Keratinocyte (primary cell): ENCODE data around the gene HK2. TPM values are rescaled to one million over a fixed set of nuclear protein-coding genes. Genes with fewer than 3 reads are reported as not detected.
A peak's percentile ranks its signal among the peaks of the same experiment; 100 is the strongest.

Experiments
- DNase-seq: peaks from one replicate; pipeline ENCODE4 v3.0.0-alpha.2; 2011; ENCODE audit warnings: low read depth, missing footprints, low spot score
- FAIRE-seq: peaks from 2 replicates; lab custom pipeline; 2011; peaks lifted over from hg19 to GRCh38; lab: Jason Lieb, UNC
- H2AFZ ChIP-seq: 2 replicates; pipeline ENCODE4 v1.6.0; 2012; ENCODE audit warnings: low read length, control low read depth, inconsistent platforms; ENCODE audit not compliant: control insufficient read depth
- H3K27ac ChIP-seq: 2 replicates; pipeline ENCODE4 v1.5.1; 2011; ENCODE audit warnings: low read length; ENCODE audit not compliant: control insufficient read depth, insufficient read depth
- H3K27me3 ChIP-seq: 3 replicates; pipeline ENCODE4 v1.6.0; 2011; ENCODE audit warnings: low read length; ENCODE audit not compliant: control insufficient read depth, insufficient read depth; ENCODE audit errors: extremely low read depth
- H3K36me3 ChIP-seq, 2 experiments: 2 replicates in 1 of 2; 3 replicates in 1 of 2; pipeline ENCODE4 v1.5.1; 2011; ENCODE audit warnings: low read length in 2 of 2, mild to moderate bottlenecking in 1 of 2; ENCODE audit not compliant: control insufficient read depth in 2 of 2, insufficient read depth in 2 of 2; ENCODE audit errors: extremely low read depth in 1 of 2
- H3K4me1 ChIP-seq: 3 replicates; pipeline ENCODE4 v1.5.1; 2011; ENCODE audit warnings: low read length; ENCODE audit not compliant: control insufficient read depth, insufficient read depth; ENCODE audit errors: extremely low read depth
- H3K4me2 ChIP-seq: 3 replicates; pipeline ENCODE4 v1.6.0; 2011; ENCODE audit warnings: low read depth, low read length; ENCODE audit not compliant: control insufficient read depth, insufficient read depth; ENCODE audit errors: extremely low read depth
- H3K4me3 ChIP-seq, 3 experiments: fragments of 200-600 bp in 1 of 3; sonication (generic) in 1 of 3; 2 replicates in 2 of 3; 3 replicates in 1 of 3; pipeline ENCODE4 v1.5.1; 2011 to 2016; ENCODE audit warnings: low read length in 3 of 3, mild to moderate bottlenecking in 3 of 3, control low read depth in 2 of 3, inconsistent platforms in 1 of 3, low read depth in 1 of 3, mixed read lengths in 1 of 3, mixed run types in 1 of 3, moderate library complexity in 1 of 3; ENCODE audit not compliant: control insufficient read depth in 2 of 3, insufficient read depth in 2 of 3; ENCODE audit errors: extremely low read depth in 1 of 3
- H3K79me2 ChIP-seq: 2 replicates; pipeline ENCODE4 v1.6.0; 2012; ENCODE audit warnings: low read length; ENCODE audit not compliant: control insufficient read depth, insufficient read depth
- H3K9ac ChIP-seq: 3 replicates; pipeline ENCODE4 v1.6.0; 2011; ENCODE audit warnings: low read length; ENCODE audit not compliant: control insufficient read depth, insufficient read depth; ENCODE audit errors: extremely low read depth
- H3K9me1 ChIP-seq: 3 replicates; pipeline ENCODE4 v1.6.0; 2011; ENCODE audit warnings: low read length; ENCODE audit not compliant: control insufficient read depth, insufficient read depth; ENCODE audit errors: extremely low read depth
- H3K9me3 ChIP-seq: 2 replicates; pipeline ENCODE4 v1.5.1; 2012; ENCODE audit warnings: low read depth, low read length; ENCODE audit not compliant: control insufficient read depth
- H4K20me1 ChIP-seq: 3 replicates; pipeline ENCODE4 v1.6.0; 2011; ENCODE audit warnings: low read length; ENCODE audit not compliant: control insufficient read depth, insufficient read depth; ENCODE audit errors: extremely low read depth
- CTCF ChIP-seq, 3 experiments: IDR thresholded peaks in 1 of 3; conservative IDR thresholded peaks in 1 of 3; optimal IDR thresholded peaks in 1 of 3; 2 replicates in 2 of 3; 3 replicates in 1 of 3; pipeline versions ENCODE3 to v1.5.1; 2011; ENCODE audit warnings: low read length in 3 of 3, mild to moderate bottlenecking in 3 of 3, moderate library complexity in 2 of 3, control low read depth in 1 of 3, inconsistent platforms in 1 of 3; ENCODE audit not compliant: insufficient read depth in 2 of 3; ENCODE audit errors: extremely low read depth in 1 of 3
- EZH2 ChIP-seq: IDR thresholded peaks from one replicate; pipeline ENCODE4 v1.6.1; 2012; ENCODE audit warnings: inconsistent platforms, mild to moderate bottlenecking, low read length, moderate library complexity
- dilution Hi-C: fragments of 300-500 bp; cut with MboI; formaldehyde crosslinking; loops from one replicate; pipeline ENCODE4 v1.7.0; 2020; ENCODE audit warnings: low sequenced_read_pairs; ENCODE audit not compliant: extremely low pct_ligation_motif_present
- polyA plus RNA-seq, 5 experiments: library from polyadenylated mRNA; depleted of rRNA in 3 of 5; stranded (reverse) in 3 of 5; stranded (forward) in 1 of 5; unstranded in 1 of 5; fragments of >200 nt; gene quantifications; 1 replicate in 1 of 5; 2 replicates in 3 of 5; 3 replicates in 1 of 5; pipeline versions ENCODE4 v1.2.1 to v1.2.3, GENCODE V29; 2011 to 2012; ENCODE audit warnings: missing spikeins in 2 of 5, low read depth in 1 of 5, low replicate concordance in 1 of 5

The HK2 gene
- polyA plus RNA-seq, 1 donor (not counting 4 experiments of a cell fraction or from before 2014, with no cell fraction given) = 27.1 TPM

- no peak for FAIRE-seq
- no peak for DNase-seq
- H3K27me3 ChIP-seq = no peaks in the 10 kb centered on the region
- peaks cover 28% of the 10 kb centered on the region for H3K4me1 ChIP-seq
- TF ChIP-seq EZH2 (no peak), CTCF (optimal IDR thresholded peaks at IDR 0.05 in 1 of 3, IDR thresholded peaks at IDR 0.05 in 1 of 3, conservative IDR thresholded peaks at IDR 0.05 in 1 of 3; ENCODE audit: extremely low read depth in 1 of 3, insufficient read depth in 2 of 3, low read length in 3 of 3) (peak in 2 of 3 experiments; percentile 10 to 34)
- H3K27ac ChIP-seq = no peak overlapping the region
- no peaks in the 10 kb centered on the region for H4K20me1 ChIP-seq
- no peaks in the 10 kb centered on the region for H3K9me3 ChIP-seq
- H2AFZ ChIP-seq = no peak overlapping the region
- no peaks in the 10 kb centered on the region for H3K9me1 ChIP-seq
- peaks cover 41 to 55% of the 10 kb centered on the region in 2 experiments for H3K36me3 ChIP-seq
- no peaks in the 10 kb centered on the region for H3K79me2 ChIP-seq
- no peak overlapping the region for H3K4me3 ChIP-seq
- dilution Hi-C loops = no loop called here
- no peak overlapping the region for H3K9ac ChIP-seq
- H3K4me2 ChIP-seq = no peak overlapping the region
These were observed 52.9 kb downstream of the HK2 start for GRCh38 chr2:74886811-74887210.

- H3K9ac ChIP-seq = peak overlapping the region; percentile 71
- H3K4me2 ChIP-seq = peak overlapping the region; percentile 95
- peak overlapping the region in 2 of 3 experiments; percentile 53 to 67 for H3K4me3 ChIP-seq
- peak overlapping the region; percentile 89 for H3K27ac ChIP-seq
- no peaks in the 10 kb centered on the region for H3K9me3 ChIP-seq
- H3K36me3 ChIP-seq = peaks cover 35 to 49% of the 10 kb centered on the region in 2 experiments
- no peaks in the 10 kb centered on the region for H3K9me1 ChIP-seq
- H4K20me1 ChIP-seq = no peaks in the 10 kb centered on the region
- TF ChIP-seq CTCF (optimal IDR thresholded peaks at IDR 0.05 in 1 of 3, IDR thresholded peaks at IDR 0.05 in 1 of 3, conservative IDR thresholded peaks at IDR 0.05 in 1 of 3; ENCODE audit: extremely low read depth in 1 of 3, insufficient read depth in 2 of 3, low read length in 3 of 3) (no peak), EZH2 (no peak)
- dilution Hi-C loops = no loop called here
- FAIRE-seq (peak; percentile 100), DNase-seq (peak; percentile 88)
- H3K4me1 ChIP-seq = peaks cover 30% of the 10 kb centered on the region
- peak overlapping the region; percentile 81 for H2AFZ ChIP-seq
- H3K79me2 ChIP-seq = no peaks in the 10 kb centered on the region
- no peaks in the 10 kb centered on the region for H3K27me3 ChIP-seq
These were observed 53.6 kb downstream of the HK2 start for GRCh38 chr2:74887445-74887951.
